Endodermal cell (in vitro differentiated cells): ENCODE measurements around the gene TANGO2. TPM values are rescaled to one million over a fixed set of nuclear protein-coding genes. Genes with fewer than 3 reads are reported as not detected.

Experiments
- DNase-seq: peaks from one replicate; pipeline ENCODE4 v3.0.0-alpha.2; 2017
- H3K27ac ChIP-seq: 2 replicates; pipeline ENCODE4 v1.5.1; 2013; ENCODE audit warnings: mild to moderate bottlenecking, low read depth, low read length, moderate library complexity
- H3K27me3 ChIP-seq: 2 replicates; pipeline ENCODE4 v1.6.1; 2013; ENCODE audit warnings: mild to moderate bottlenecking, low read length, moderate library complexity; ENCODE audit not compliant: insufficient read depth, control insufficient read depth, poor library complexity, severe bottlenecking
- H3K36me3 ChIP-seq: 2 replicates; pipeline ENCODE4 v1.7.0; 2013; ENCODE audit warnings: mild to moderate bottlenecking, low read length, moderate library complexity; ENCODE audit not compliant: control insufficient read depth, insufficient read depth
- H3K4me1 ChIP-seq: one replicate; pipeline ENCODE4 v1.7.0; 2013; ENCODE audit warnings: low read length; ENCODE audit not compliant: control insufficient read depth, insufficient read depth
- H3K4me3 ChIP-seq: 2 replicates; pipeline ENCODE4 v1.5.1; 2013; ENCODE audit warnings: mild to moderate bottlenecking, low read length, moderate library complexity
- H3K9ac ChIP-seq: 2 replicates; pipeline ENCODE4 v1.6.1; 2013; ENCODE audit warnings: mild to moderate bottlenecking, low read length, moderate library complexity; ENCODE audit not compliant: poor library complexity, severe bottlenecking; ENCODE audit errors: extremely low read depth
- H3K9me3 ChIP-seq: 2 replicates; pipeline ENCODE4 v1.6.1; 2013; ENCODE audit warnings: mild to moderate bottlenecking, low read length, moderate library complexity; ENCODE audit not compliant: control insufficient read depth
- H3K27ac Mint-ChIP-seq: 2 replicates; pipeline ENCODE4 v1.8.0; 2020; ENCODE audit warnings: mixed read lengths
- H3K27me3 Mint-ChIP-seq: 2 replicates; pipeline ENCODE4 v1.8.0; 2021; ENCODE audit warnings: mild to moderate bottlenecking, mixed read lengths; ENCODE audit not compliant: insufficient read depth
- H3K36me3 Mint-ChIP-seq: 2 replicates; pipeline ENCODE4 v1.8.0; 2020; ENCODE audit warnings: low read depth, mixed read lengths
- H3K4me1 Mint-ChIP-seq: 2 replicates; pipeline ENCODE4 v1.8.0; 2020; ENCODE audit warnings: mixed read lengths
- H3K4me3 Mint-ChIP-seq: 2 replicates; pipeline ENCODE4 v1.8.0; 2020; ENCODE audit warnings: mild to moderate bottlenecking, moderate library complexity, mixed read lengths
- H3K9me3 Mint-ChIP-seq: 2 replicates; pipeline ENCODE4 v1.8.0; 2020; ENCODE audit warnings: mild to moderate bottlenecking, mixed read lengths
- CTCF ChIP-seq: fragments of 200-600 bp; sonication (generic); conservative IDR thresholded peaks from 2 replicates; pipeline ENCODE4 v1.5.0; 2021; ENCODE audit warnings: antibody characterized with exemption, mild to moderate bottlenecking
- WGBS, 2 experiments: methylation state at CpG; one replicate each; pipeline versions ENCODE4 v1.1.5 to v1.1.7; 2013; ENCODE audit warnings: missing lambda C conversion rate in 2 of 2, mixed read lengths in 1 of 2; ENCODE audit not compliant: insufficient coverage in 1 of 2, insufficient read length in 1 of 2; 5-methylcytosine and 5-hydroxymethylcytosine counted together
- total RNA-seq, 2 donors: library from RNA; stranded (reverse); fragmentation: NEBNext Ultra II Directional in 1 of 2; extraction: Animal tissue kit (Norgen Biotek cat#: 25700) in 1 of 2; gene quantifications; 2 replicates in 1 of 2; 3 replicates in 1 of 2; pipeline ENCODE4 v1.2.1, GENCODE V29; 2021

The TANGO2 gene
- total RNA-seq, 2 donors from 2014 or later: 19.9 to 21.8 TPM

DNA sequence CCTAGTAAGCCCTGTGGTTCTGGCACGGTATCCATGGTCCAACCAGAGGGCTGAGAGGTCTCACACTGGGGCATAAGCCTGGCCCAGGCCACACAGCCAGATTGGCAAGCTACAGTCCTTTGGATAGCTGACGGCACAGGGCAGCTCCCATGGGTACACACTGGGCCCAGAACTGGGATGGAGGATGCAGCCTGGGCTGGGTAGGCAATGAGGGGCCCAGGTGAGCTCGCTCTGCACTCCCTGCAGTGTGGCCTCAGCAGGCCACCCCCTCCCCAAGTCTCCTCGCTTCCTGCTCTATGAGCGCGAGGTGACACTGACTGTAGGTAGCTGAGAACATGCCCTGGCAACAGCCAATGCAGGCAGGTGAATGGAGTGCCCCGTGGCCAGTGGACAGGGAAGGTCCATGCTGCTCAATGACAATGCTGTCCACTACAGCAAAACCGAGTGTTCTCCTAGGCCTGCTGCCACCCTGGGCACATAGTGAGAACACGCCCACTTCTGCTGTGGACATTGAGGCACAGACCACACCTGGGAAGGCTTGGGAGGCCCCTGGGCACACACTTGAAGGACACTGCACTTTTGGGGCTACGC is 8.1 kb upstream of the TANGO2 start:
- Histone ChIP-seq H3K36me3 (no peaks in the 10 kb centered on the region), H3K4me1 (peaks cover 5% of the 10 kb centered on the region), H3K9me3 (no peaks in the 10 kb centered on the region), H3K27me3 (peaks cover 27% of the 10 kb centered on the region), H3K9ac (no peak overlapping the region), H3K27ac (no peak overlapping the region), H3K4me3 (no peak overlapping the region)
- H3K27me3 Mint-ChIP-seq: peaks cover 27% of the 10 kb centered on the region
- no peak for DNase-seq
- WGBS, 2 experiments: 92 to 95% methylated on average over 8 to 10 of the region's 10 CpGs
- H3K9me3 Mint-ChIP-seq: no peaks in the 10 kb centered on the region
- H3K36me3 Mint-ChIP-seq: no peaks in the 10 kb centered on the region
- H3K4me1 Mint-ChIP-seq: peaks cover 2% of the 10 kb centered on the region
- H3K27ac Mint-ChIP-seq: no peak overlapping the region
- H3K4me3 Mint-ChIP-seq: no peak overlapping the region
- no peak for TF ChIP-seq CTCF

- Mint-ChIP-seq H3K27me3 (peaks cover 33% of the 10 kb centered on the region), H3K4me1 (peaks cover 2% of the 10 kb centered on the region), H3K4me3 (no peak overlapping the region), H3K9me3 (no peaks in the 10 kb centered on the region), H3K36me3 (no peaks in the 10 kb centered on the region), H3K27ac (no peak overlapping the region)
- 32 to 38% methylated on average over 3 to 11 of the region's 11 CpGs for WGBS, 2 experiments
- Histone ChIP-seq H3K9me3 (no peaks in the 10 kb centered on the region), H3K9ac (no peak overlapping the region), H3K27ac (no peak overlapping the region), H3K36me3 (no peaks in the 10 kb centered on the region), H3K4me3 (no peak overlapping the region), H3K4me1 (peaks cover 5% of the 10 kb centered on the region), H3K27me3 (peaks cover 32% of the 10 kb centered on the region)
- peak; percentile 94 for DNase-seq
- peak; percentile 92 for TF ChIP-seq CTCF
Observed at GRCh38 chr22:20013382-20013871, 7.5 kb upstream of the TANGO2 start.

GRCh38 chr22:20014526-20015186 is 6.3 kb upstream of the TANGO2 start:
- Histone ChIP-seq H3K9me3 (no peaks in the 10 kb centered on the region), H3K36me3 (no peaks in the 10 kb centered on the region), H3K4me3 (no peak overlapping the region), H3K9ac (no peak overlapping the region), H3K4me1 (peaks cover 5% of the 10 kb centered on the region), H3K27me3 (peaks cover 45% of the 10 kb centered on the region), H3K27ac (no peak overlapping the region)
- WGBS, 2 experiments: 92 to 100% methylated on average over 1 to 5 of the region's 5 CpGs
- no peak for DNase-seq
- H3K27me3 Mint-ChIP-seq: peaks cover 45% of the 10 kb centered on the region
- no peaks in the 10 kb centered on the region for H3K36me3 Mint-ChIP-seq
- no peak overlapping the region for H3K27ac Mint-ChIP-seq
- no peaks in the 10 kb centered on the region for H3K9me3 Mint-ChIP-seq
- H3K4me3 Mint-ChIP-seq: peak overlapping the region; percentile 46
- H3K4me1 Mint-ChIP-seq: peaks cover 2% of the 10 kb centered on the region
- no peak for TF ChIP-seq CTCF
